ENCODE data around the gene DISP2.

Gene DISP2

DNA sequence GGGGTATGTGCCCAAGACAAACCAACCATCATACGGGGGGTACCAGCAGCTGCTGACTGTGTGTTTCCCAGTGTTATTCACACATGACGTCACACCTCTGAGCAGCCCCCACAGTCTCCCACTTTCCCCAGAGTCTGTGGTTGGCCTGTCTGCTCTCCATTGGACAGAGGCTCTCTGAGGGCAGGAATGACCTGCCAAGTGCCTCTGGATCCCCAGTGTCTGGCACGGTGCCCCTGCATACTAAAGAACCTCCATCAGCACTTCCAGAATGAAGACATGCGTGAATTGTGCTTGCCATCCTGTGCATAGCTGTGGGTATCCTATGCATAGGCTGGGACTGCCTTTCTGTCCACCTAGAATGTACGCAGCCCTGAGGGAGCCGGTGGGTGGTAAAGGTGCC is 13.8 kb upstream of the DISP2 start:
- H3K36me3 Mint-ChIP-seq (ENCODE audit: low read depth): no peaks in the 10 kb centered on the region
- peaks cover 46% of the 10 kb centered on the region for H3K4me1 Mint-ChIP-seq (ENCODE audit: low read depth)
- H3K4me3 Mint-ChIP-seq: no peak overlapping the region
- no peak overlapping the region for H3K27ac Mint-ChIP-seq
- peaks cover 2% of the 10 kb centered on the region for H3K27me3 Mint-ChIP-seq
- intact Hi-C loops (cut with micrococcal nuclease): loop anchor here (1.0 kb wide), 1 partner anchor 78 kb away; no protein-coding TSS in a partner anchor
- no peaks in the 10 kb centered on the region for H3K9me3 Mint-ChIP-seq

DNA sequence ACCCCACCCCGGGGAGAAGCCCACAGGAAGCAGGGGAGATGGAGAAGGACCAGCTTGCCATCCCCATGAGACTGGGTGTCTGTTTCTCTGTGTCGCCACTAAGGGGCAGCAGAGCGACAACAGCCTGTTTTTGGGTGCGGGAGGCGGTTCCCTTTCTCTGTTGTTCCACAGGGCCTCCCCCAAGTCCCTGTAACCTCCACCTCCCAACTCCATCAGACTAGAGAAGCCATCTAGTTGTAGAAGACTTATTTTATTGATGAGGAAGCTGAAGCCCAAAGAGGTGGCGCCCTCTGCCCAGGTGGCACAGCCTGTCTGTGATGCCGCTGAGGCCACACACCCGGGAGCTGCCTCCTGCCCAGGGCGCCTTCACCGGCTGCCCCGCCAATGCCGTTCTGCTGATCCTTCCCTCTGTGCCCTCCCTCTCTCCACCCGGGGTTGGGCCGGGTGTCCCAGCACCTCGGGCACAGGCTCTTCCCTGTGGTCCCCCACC is 13.3 kb upstream of the DISP2 start:
- Mint-ChIP-seq H3K4me1 (ENCODE audit: low read depth) (peaks cover 42% of the 10 kb centered on the region), H3K27ac (no peak overlapping the region), H3K9me3 (no peaks in the 10 kb centered on the region), H3K36me3 (ENCODE audit: low read depth) (no peaks in the 10 kb centered on the region), H3K27me3 (peaks cover 2% of the 10 kb centered on the region), H3K4me3 (no peak overlapping the region)
- intact Hi-C loops (cut with micrococcal nuclease): loop anchor here (1.0 kb wide), 1 partner anchor 78 kb away; no protein-coding TSS in a partner anchor

DNA sequence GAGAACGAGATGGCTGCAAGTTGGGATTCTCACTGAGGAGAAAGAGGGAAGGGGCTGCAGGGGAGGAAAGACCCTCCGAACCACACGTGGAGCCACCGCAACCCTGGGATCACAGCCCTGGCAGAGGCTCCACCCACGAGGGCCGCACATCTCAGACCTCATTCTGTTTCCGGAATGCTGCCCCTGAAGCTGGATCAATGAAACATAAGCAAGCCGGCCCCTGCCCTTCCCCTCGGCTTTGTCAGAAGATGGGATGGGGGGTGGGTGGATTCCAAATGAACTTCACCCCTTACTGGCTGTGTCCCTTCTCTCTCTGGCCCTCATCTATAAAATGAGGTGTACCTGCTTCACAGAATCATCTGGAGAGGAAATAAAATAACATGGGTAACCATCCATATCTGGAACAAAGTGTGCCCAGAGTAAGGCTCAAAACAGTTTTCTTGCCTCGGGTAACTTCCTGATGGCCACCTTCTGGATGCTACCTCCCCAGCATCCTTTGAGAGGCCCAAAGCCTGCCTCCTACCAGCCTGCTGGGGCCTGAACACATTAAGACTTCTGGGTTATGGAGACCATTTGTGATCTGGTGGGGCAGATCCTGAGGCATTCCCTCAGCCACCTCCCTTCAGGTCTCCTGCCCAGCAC is 12.7 kb upstream of the DISP2 start:
- intact Hi-C loops (cut with micrococcal nuclease): no loop called here
- H3K36me3 Mint-ChIP-seq (ENCODE audit: low read depth): no peaks in the 10 kb centered on the region
- H3K4me1 Mint-ChIP-seq (ENCODE audit: low read depth): peaks cover 35% of the 10 kb centered on the region
- H3K27me3 Mint-ChIP-seq: peaks cover 6% of the 10 kb centered on the region
- H3K4me3 Mint-ChIP-seq: no peak overlapping the region
- no peaks in the 10 kb centered on the region for H3K9me3 Mint-ChIP-seq
- no peak overlapping the region for H3K27ac Mint-ChIP-seq

DNA sequence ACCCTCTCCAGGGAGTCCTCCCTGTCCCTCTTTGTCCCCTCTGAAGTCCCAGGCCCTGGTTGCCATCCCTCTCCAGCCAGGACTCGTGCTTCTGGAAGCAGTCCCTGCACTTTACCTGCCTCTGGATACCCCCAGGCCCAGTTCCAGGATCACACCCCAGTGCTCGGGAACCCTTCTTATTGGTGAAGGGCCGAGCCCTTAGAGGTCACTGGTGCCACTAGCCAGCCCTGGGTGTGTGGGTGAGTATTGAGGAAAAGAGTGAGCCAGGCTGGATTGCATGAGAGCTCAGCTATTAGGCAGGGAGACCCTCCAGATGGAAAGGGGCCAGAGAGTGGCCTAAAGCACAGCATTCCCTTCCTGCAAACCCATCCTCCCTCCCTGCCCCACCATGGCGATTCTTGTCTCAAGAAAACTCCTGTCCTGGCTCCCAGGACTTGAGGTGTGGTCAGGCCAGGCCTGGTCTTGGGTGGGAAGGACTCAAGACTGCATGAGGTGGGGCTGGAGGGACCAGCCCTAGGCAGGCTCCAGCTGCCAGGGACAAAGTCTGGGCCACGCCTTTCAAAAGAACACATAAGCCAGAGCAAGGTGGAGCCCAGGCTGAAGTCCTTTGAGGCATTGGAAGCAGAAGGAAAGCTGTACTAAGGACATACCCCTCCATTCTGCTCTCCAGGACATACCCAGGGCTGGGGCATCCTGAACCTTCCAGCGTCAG is 12.0 kb upstream of the DISP2 start:
- no peaks in the 10 kb centered on the region for H3K36me3 Mint-ChIP-seq (ENCODE audit: low read depth)
- H3K27me3 Mint-ChIP-seq: peaks cover 6% of the 10 kb centered on the region
- peaks cover 28% of the 10 kb centered on the region for H3K4me1 Mint-ChIP-seq (ENCODE audit: low read depth)
- H3K9me3 Mint-ChIP-seq: no peaks in the 10 kb centered on the region
- H3K27ac Mint-ChIP-seq: no peak overlapping the region
- intact Hi-C loops (cut with micrococcal nuclease): no loop called here
- no peak overlapping the region for H3K4me3 Mint-ChIP-seq

DNA sequence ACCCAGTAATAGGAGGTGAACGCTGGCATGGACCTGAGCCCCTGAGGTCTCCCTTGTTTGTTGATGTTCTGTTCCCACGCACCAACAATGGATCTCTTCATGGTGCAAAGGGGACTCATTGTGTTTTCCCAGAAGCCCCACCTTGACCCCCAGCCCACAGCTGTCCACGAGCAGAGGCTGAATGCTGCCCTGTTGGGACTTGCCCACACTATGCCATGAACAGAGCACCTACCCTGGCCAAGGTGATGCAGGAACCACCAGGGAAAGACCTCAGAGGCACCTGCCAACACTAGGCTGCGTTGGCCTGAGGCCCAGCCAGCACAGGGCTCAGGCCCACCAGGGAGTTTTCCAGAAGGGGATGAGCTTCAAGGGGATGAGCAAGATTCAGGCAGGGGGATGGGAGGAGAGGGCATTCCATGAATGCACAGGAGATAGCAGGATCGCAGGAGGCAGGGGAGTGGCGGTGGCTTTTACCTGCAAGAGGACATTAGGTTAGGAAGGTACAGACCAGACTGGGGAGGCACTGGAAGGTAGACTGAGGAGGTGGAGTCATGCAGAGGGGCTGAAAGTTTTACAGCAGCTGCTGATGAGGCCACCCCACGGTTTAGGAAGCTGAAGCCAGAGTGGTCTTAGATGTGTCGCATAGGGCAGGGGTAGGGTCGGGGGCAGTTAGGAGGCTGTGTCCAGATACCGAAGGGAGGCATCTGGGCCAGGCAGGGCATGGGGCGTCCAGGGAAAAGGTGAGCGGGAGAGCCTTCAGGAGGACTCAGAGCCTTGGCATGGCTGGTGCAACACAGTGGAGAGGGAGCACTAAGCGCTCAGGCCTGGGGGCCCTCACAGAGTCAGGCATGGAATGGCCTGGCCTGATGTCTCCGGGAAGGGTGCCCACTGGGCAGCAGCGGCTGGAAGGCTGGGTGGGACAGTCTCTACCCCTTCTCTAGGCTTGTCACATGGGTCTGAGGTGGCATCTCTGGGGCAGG is 11.2 kb upstream of the DISP2 start:
- intact Hi-C loops (cut with micrococcal nuclease): no loop called here
- Mint-ChIP-seq H3K27me3 (peaks cover 6% of the 10 kb centered on the region), H3K4me1 (ENCODE audit: low read depth) (peaks cover 20% of the 10 kb centered on the region), H3K36me3 (ENCODE audit: low read depth) (no peaks in the 10 kb centered on the region), H3K27ac (peak overlapping the region; percentile 16), H3K9me3 (no peaks in the 10 kb centered on the region), H3K4me3 (no peak overlapping the region)

DNA sequence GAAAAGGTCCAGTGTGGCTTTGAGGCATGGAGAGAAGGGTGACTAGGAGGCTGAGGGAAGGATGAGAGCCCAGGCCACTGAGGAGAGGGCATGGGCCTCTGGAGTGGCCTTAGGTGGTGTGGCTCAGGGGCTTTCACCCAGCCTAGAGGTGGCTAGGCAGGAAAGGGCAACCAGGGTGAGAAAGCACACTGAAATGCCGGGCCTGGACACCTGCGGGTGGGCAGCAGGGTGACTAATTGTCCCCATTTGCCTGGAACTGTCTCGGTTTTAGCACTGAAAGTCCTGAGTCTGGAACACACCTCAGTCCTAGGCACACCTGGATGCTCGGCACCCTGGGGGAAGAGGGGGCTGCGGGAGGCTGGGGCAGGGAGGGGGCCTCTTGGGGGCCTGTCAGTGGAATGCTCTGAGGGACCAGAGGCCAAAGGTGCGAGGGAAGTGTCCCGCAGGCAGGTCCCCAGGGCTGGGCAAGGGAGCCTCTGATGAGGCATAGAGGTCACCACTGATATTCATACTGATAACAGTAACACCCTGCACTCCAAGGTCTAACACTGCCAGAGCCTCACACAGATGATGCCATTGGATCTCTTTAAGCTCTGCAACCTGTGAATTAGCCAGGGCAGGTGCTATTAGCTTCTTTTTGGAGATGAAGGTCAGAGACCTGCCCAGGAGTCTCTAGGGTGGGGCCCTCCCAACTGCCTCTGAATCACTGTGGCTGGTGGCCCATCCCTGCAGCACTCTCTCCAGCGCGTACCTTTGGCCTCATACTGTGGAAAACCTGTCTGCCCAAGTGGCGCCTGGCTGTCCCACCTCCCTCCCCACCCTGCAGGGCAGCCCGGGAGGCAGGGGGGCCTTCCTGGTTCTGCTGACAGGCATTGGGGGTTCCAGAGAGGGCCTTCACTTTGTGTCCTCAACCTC is 10.2 kb upstream of the DISP2 start:
- Mint-ChIP-seq H3K4me3 (no peak overlapping the region), H3K27me3 (peaks cover 6% of the 10 kb centered on the region), H3K27ac (no peak overlapping the region), H3K36me3 (ENCODE audit: low read depth) (no peaks in the 10 kb centered on the region), H3K9me3 (no peaks in the 10 kb centered on the region), H3K4me1 (ENCODE audit: low read depth) (peaks cover 19% of the 10 kb centered on the region)
- intact Hi-C loops (cut with micrococcal nuclease): no loop called here

DNA sequence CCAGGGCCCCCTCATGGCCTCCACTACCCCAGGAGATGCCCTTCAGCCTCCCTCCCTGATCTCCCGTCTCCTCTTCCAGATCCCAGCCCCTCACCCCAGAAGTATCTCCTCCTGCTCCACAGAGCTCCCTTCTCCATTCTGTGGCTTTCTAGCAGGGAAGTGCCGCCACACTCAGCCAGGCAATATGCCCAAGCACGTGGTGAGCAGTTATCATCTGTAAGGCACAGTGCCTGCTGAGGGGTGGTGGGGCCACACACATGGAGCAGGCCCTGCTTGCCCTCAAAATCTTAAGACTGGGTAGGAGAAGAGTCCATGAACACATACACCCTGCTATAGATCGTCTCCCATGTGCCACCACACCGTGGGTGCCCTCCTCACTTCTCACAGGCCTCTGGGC is 9.5 kb upstream of the DISP2 start:
- peak overlapping the region; percentile 4 for H3K27ac Mint-ChIP-seq
- no peaks in the 10 kb centered on the region for H3K36me3 Mint-ChIP-seq (ENCODE audit: low read depth)
- intact Hi-C loops (cut with micrococcal nuclease): no loop called here
- no peak overlapping the region for H3K4me3 Mint-ChIP-seq
- H3K27me3 Mint-ChIP-seq: peaks cover 7% of the 10 kb centered on the region
- no peaks in the 10 kb centered on the region for H3K9me3 Mint-ChIP-seq
- peaks cover 12% of the 10 kb centered on the region for H3K4me1 Mint-ChIP-seq (ENCODE audit: low read depth)

DNA sequence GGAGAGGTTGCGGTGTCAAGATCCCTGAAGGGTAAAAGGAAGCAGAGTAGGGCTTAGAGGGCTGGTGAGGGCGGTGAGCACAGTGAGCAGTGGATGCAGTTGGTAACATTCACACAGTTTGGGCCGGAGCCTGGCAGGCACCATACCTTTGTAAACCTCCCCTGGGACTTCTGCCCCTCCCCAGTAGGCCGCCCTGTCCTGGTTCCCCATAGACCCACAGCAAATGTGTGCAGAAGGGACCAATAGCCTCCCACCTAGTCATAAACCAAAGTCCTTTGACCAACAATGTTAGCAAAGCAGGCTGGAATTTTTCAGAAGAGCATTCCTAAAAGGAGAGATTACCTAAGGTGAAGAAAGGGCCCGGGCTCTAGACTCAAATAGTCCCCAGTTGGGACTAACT is 8.9 kb upstream of the DISP2 start:
- H3K4me1 Mint-ChIP-seq (ENCODE audit: low read depth): peaks cover 9% of the 10 kb centered on the region
- H3K4me3 Mint-ChIP-seq: no peak overlapping the region
- H3K9me3 Mint-ChIP-seq: no peaks in the 10 kb centered on the region
- no peaks in the 10 kb centered on the region for H3K36me3 Mint-ChIP-seq (ENCODE audit: low read depth)
- H3K27ac Mint-ChIP-seq: peak overlapping the region; percentile 4
- H3K27me3 Mint-ChIP-seq: peaks cover 13% of the 10 kb centered on the region
- intact Hi-C loops (cut with micrococcal nuclease): no loop called here

DNA sequence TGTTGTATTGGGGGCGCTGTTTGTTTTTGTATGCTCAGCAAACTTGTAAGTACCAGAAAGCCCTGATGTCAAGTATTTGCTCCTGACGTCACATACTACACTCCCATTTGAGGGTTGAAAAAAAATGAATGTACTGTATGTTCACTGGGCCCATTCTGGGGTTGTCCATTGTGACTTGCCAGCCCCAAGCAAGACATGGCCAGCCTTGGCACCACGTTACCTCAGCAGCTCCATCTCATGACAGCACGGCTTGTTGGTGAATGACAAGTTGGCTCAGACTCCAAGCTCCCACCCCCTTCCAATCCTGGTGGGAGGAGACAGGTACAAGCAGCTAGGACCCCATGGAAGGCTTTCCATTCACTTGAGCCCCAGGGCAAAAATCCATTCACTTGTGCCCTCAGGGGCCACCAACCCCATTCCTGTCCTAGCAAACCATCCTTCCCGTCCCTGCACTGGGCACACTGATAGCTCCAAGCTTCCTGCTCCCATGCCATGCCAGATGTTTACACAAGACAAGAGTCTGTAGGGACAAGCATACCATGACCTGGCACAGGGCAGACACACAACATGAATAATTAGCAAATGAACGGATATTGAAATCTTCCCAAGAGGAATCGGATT is 5.6 kb upstream of the DISP2 start:
- no peaks in the 10 kb centered on the region for H3K9me3 Mint-ChIP-seq
- intact Hi-C loops (cut with micrococcal nuclease): no loop called here
- H3K4me1 Mint-ChIP-seq (ENCODE audit: low read depth): peaks cover 7% of the 10 kb centered on the region
- no peaks in the 10 kb centered on the region for H3K36me3 Mint-ChIP-seq (ENCODE audit: low read depth)
- no peak overlapping the region for H3K4me3 Mint-ChIP-seq
- peaks cover 34% of the 10 kb centered on the region for H3K27me3 Mint-ChIP-seq
- no peak overlapping the region for H3K27ac Mint-ChIP-seq

DNA sequence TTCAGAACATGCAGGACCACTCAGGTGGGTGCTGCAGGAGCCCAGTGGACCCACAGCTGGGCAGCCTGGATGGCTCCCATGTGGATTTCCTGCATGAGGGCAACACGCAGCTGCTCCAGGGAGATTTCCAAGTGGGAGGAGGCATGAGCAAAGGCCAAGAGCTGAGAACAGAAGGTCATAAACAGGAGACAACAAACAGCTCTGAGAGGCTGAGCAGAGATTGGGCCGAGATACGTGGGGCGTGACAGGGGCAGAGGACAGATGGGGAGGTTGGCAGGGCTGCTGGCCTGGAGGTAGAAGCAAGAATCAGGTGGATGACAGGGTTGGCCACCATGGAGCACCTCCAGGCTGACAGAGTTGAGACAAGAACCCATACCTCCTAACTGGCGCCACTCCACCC is 4.3 kb upstream of the DISP2 start:
- Mint-ChIP-seq H3K4me1 (ENCODE audit: low read depth) (peaks cover 15% of the 10 kb centered on the region), H3K27ac (no peak overlapping the region), H3K36me3 (ENCODE audit: low read depth) (no peaks in the 10 kb centered on the region), H3K27me3 (peaks cover 44% of the 10 kb centered on the region), H3K4me3 (no peak overlapping the region), H3K9me3 (no peaks in the 10 kb centered on the region)
- intact Hi-C loops (cut with micrococcal nuclease): no loop called here

DNA sequence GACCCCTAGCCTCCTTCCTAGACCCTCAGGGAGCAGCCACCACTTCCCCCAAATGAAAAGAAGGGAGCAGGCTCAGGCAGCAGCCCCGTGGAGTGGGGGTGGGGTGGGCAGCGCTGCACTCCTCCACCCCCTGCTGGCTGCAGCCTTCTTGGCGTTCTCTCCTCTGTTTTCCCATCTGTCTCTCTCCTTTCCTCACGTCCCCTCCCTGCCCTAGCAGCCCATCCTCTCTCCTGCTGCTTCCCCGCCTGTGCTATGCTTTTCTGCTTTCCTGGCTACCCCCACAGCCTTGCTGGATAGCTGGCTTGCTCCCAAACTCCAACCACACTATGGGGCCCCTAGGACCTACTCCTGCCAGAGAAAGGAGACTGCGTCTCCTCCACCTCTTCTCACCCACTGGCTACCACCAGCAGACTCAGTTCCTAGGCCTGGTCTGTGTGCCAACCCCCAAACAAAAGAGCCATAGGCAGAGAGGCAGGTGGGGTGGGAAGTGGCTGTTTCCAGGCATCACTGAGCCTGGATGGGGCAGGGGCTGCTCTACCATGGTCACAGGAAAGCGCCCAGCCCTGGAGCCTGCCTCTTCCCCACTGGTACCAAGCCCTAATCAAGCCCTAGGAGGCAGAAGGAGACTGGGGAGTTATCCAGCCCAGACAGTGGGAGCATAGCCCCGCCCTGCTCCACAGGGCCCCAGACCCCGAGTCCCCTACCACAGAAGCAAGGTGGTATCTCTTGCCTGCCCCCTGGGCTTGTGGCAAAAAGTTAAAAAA is 3.4 kb upstream of the DISP2 start:
- Mint-ChIP-seq H3K27ac (no peak overlapping the region), H3K4me3 (no peak overlapping the region), H3K27me3 (peaks cover 51% of the 10 kb centered on the region), H3K9me3 (no peaks in the 10 kb centered on the region), H3K36me3 (ENCODE audit: low read depth) (no peaks in the 10 kb centered on the region), H3K4me1 (ENCODE audit: low read depth) (peaks cover 21% of the 10 kb centered on the region)
- intact Hi-C loops (cut with micrococcal nuclease): no loop called here

DNA sequence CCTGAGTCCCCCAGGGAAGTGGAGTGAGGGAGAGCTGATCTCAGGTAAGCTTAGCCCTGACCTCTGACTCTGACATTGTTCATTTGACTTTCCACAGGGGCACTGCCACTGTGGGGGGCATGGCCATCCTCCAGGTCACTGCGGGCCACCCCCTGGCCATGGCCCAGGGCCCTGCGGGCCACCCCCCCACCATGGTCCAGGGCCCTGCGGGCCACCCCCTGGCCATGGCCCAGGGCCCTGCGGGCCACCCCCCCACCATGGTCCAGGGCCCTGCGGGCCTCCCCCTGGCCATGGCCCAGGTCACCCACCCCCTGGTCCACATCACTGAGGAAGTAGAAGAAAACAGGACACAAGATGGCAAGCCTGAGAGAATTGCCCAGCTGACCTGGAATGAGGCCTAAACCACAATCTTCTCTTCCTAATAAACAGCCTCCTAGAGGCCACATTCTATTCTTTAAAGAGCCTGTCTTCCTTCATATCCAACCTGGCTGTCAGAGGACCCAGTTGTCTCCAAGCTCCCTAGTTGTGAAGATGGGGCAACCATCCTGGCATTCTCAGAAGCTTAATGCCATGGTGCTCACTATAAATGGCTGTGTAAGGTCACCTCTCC is 1.9 kb upstream of the DISP2 start:
- no peaks in the 10 kb centered on the region for H3K36me3 Mint-ChIP-seq (ENCODE audit: low read depth)
- H3K27me3 Mint-ChIP-seq: peaks cover 49% of the 10 kb centered on the region
- H3K27ac Mint-ChIP-seq: no peak overlapping the region
- intact Hi-C loops (cut with micrococcal nuclease): no loop called here
- H3K4me3 Mint-ChIP-seq: no peak overlapping the region
- H3K4me1 Mint-ChIP-seq (ENCODE audit: low read depth): peaks cover 21% of the 10 kb centered on the region
- no peaks in the 10 kb centered on the region for H3K9me3 Mint-ChIP-seq

All from dendritic cell treated with granulocyte-macrophage colony-stimulating factor and Interleukin-4, amounts not matched to agents 40 ng/mL and 50 ng/mL, for 4 days (primary cell).